H1 (cell line): ENCODE data around the gene FREM1. TPM values are rescaled to one million over a fixed set of nuclear protein-coding genes. Genes with fewer than 3 reads are reported as not detected.

ENCODE experiments used
- CTCF ChIA-PET: fragments of 300-600 bp; sonication (Branson Sonifier 250); formaldehyde crosslinking; loops from one replicate; lab custom pipeline; 2021; ENCODE audit not compliant: partially characterized antibody; lab: Charles Lee
- POLR2A ChIA-PET: fragments of 300-600 bp; sonication (Branson Sonifier 250); formaldehyde crosslinking; loops from one replicate; lab custom pipeline; 2021; ENCODE audit warnings: inconsistent platforms; ENCODE audit not compliant: partially characterized antibody; lab: Charles Lee
- DNase-seq, 2 experiments: peaks; one replicate each; pipeline versions ENCODE4 v3.0.0 to v3.0.0-alpha.2; 2010 to 2022; ENCODE audit warnings: low spot score in 2 of 2, low read depth in 1 of 2, mixed read lengths in 1 of 2
- FAIRE-seq: peaks from 2 replicates; lab custom pipeline; 2011; peaks lifted over from hg19 to GRCh38; lab: Jason Lieb, UNC
- H2AFZ ChIP-seq: 2 replicates; pipeline ENCODE4 v1.8.1; 2012; ENCODE audit warnings: low read length, inconsistent platforms
- H2AK5ac ChIP-seq: 2 replicates; pipeline ENCODE4 v1.6.1; 2013; ENCODE audit warnings: low read depth, low read length
- H2BK120ac ChIP-seq: replicated peaks from 2 replicates; pipeline ENCODE3; 2013; ENCODE audit warnings: low read depth, low read length, inconsistent platforms
- H2BK12ac ChIP-seq: 2 replicates; pipeline ENCODE4 v1.6.1; 2013; ENCODE audit warnings: low read depth, low read length
- H2BK15ac ChIP-seq: 2 replicates; pipeline ENCODE4 v1.6.1; 2013; ENCODE audit warnings: low read length
- H2BK20ac ChIP-seq: 2 replicates; pipeline ENCODE4 v1.6.1; 2013; ENCODE audit warnings: low read length
- H2BK5ac ChIP-seq: 2 replicates; pipeline ENCODE4 v1.6.1; 2013; ENCODE audit warnings: low read depth, low read length
- H3K14ac ChIP-seq: 2 replicates; pipeline ENCODE4 v1.6.1; 2013; ENCODE audit warnings: inconsistent platforms; ENCODE audit not compliant: insufficient read length
- H3K18ac ChIP-seq: 2 replicates; pipeline ENCODE4 v1.6.1; 2013; ENCODE audit warnings: low read length; ENCODE audit errors: extremely low read depth
- H3K23ac ChIP-seq: 2 replicates; pipeline ENCODE4 v1.6.1; 2013; ENCODE audit warnings: inconsistent platforms; ENCODE audit not compliant: insufficient read length
- H3K23me2 ChIP-seq: 2 replicates; pipeline ENCODE4 v1.6.1; 2013; ENCODE audit warnings: low read depth, low read length
- H3K27ac ChIP-seq: 2 replicates; pipeline ENCODE4 v1.6.1; 2011; ENCODE audit warnings: low read depth, low read length, inconsistent platforms
- H3K27me3 ChIP-seq, 4 experiments: replicated peaks in 1 of 4; 1 replicate in 1 of 4; 2 replicates in 3 of 4; pipeline versions ENCODE4 v1.6.1 to v1.8.1; 2011 to 2013; ENCODE audit warnings: low read length in 3 of 4, mild to moderate bottlenecking in 3 of 4, inconsistent platforms in 2 of 4, mixed read lengths in 2 of 4, moderate library complexity in 1 of 4; ENCODE audit not compliant: control insufficient read depth in 3 of 4, insufficient read depth in 3 of 4; ENCODE audit errors: extremely low read depth in 1 of 4
- H3K36me3 ChIP-seq, 4 experiments: 2 replicates each; pipeline versions ENCODE4 v1.6.1 to v1.8.1; 2011 to 2013; ENCODE audit warnings: mild to moderate bottlenecking in 4 of 4, low read length in 3 of 4, moderate library complexity in 2 of 4, control low read depth in 1 of 4, inconsistent platforms in 1 of 4; ENCODE audit not compliant: insufficient read depth in 4 of 4, control insufficient read depth in 2 of 4
- H3K4ac ChIP-seq: replicated peaks from 2 replicates; pipeline ENCODE3; 2013; ENCODE audit warnings: low read length, low read depth, mixed read lengths, inconsistent platforms; ENCODE audit not compliant: insufficient read length
- H3K4me1 ChIP-seq, 4 experiments: replicated peaks in 1 of 4; 1 replicate in 1 of 4; 2 replicates in 3 of 4; pipeline versions ENCODE4 v1.6.1 to v1.8.1; 2011 to 2013; ENCODE audit warnings: low read length in 3 of 4, inconsistent platforms in 2 of 4, mixed read lengths in 1 of 4; ENCODE audit not compliant: insufficient read depth in 4 of 4, control insufficient read depth in 3 of 4
- H3K4me2 ChIP-seq, 2 experiments: 2 replicates each; pipeline versions ENCODE4 v1.6.1 to v1.8.1; 2011 to 2013; ENCODE audit warnings: low read depth in 2 of 2, low read length in 2 of 2, control low read depth in 1 of 2, inconsistent platforms in 1 of 2, mild to moderate bottlenecking in 1 of 2; ENCODE audit not compliant: insufficient read depth in 1 of 2
- H3K4me3 ChIP-seq, 4 experiments: fragments of 200-600, 300-600 bp in 1 of 4; sonication (generic), shearing (Covaris generic), sonication (Bioruptor Twin) in 1 of 4; 2 replicates each; pipeline versions ENCODE4 v1.5.1 to v1.8.1; 2011 to 2016; ENCODE audit warnings: low read length in 4 of 4, low read depth in 3 of 4, control low read depth in 2 of 4, inconsistent platforms in 2 of 4, mild to moderate bottlenecking in 2 of 4, mixed read lengths in 1 of 4, moderate library complexity in 1 of 4; ENCODE audit not compliant: insufficient read depth in 2 of 4; ENCODE audit errors: extremely low read depth in 1 of 4
- H3K56ac ChIP-seq: replicated peaks from 2 replicates; pipeline ENCODE3; 2013; ENCODE audit warnings: low read depth, mild to moderate bottlenecking, mixed read lengths, low read length, inconsistent platforms; ENCODE audit not compliant: insufficient read length
- H3K79me1 ChIP-seq: 2 replicates; pipeline ENCODE4 v1.6.1; 2013; ENCODE audit warnings: low read depth, low read length, control low read depth
- H3K79me2 ChIP-seq, 2 experiments: 2 replicates each; pipeline versions ENCODE4 v1.6.1 to v1.8.1; 2012 to 2013; ENCODE audit warnings: low read length in 2 of 2, mild to moderate bottlenecking in 2 of 2, inconsistent platforms in 1 of 2; ENCODE audit not compliant: insufficient read depth in 2 of 2, control insufficient read depth in 1 of 2
- H3K9ac ChIP-seq, 4 experiments: replicated peaks in 1 of 4; 1 replicate in 1 of 4; 2 replicates in 3 of 4; pipeline versions ENCODE4 v1.6.1 to v1.8.1; 2011 to 2013; ENCODE audit warnings: low read depth in 3 of 4, low read length in 3 of 4, control low read depth in 2 of 4, mild to moderate bottlenecking in 2 of 4, moderate library complexity in 2 of 4, inconsistent platforms in 1 of 4; ENCODE audit errors: extremely low read depth in 1 of 4
- H3K9me3 ChIP-seq, 2 experiments: 2 replicates each; pipeline versions ENCODE4 v1.6.1 to v1.8.1; 2012 to 2013; ENCODE audit warnings: mild to moderate bottlenecking in 2 of 2, moderate library complexity in 2 of 2, control low read depth in 1 of 2, inconsistent platforms in 1 of 2, low read depth in 1 of 2, low read length in 1 of 2, mixed read lengths in 1 of 2; ENCODE audit not compliant: insufficient read depth in 2 of 2
- H4K20me1 ChIP-seq, 2 experiments: replicated peaks in 1 of 2; 2 replicates each; pipeline versions ENCODE3 to v1.8.1; 2011 to 2013; ENCODE audit warnings: inconsistent platforms in 2 of 2, low read length in 2 of 2, mild to moderate bottlenecking in 1 of 2; ENCODE audit not compliant: insufficient read depth in 2 of 2, control insufficient read depth in 1 of 2
- H4K5ac ChIP-seq: 2 replicates; pipeline ENCODE4 v1.6.1; 2013; ENCODE audit warnings: low read length, low read depth, mixed read lengths, inconsistent platforms; ENCODE audit not compliant: insufficient read length
- H4K8ac ChIP-seq: 2 replicates; pipeline ENCODE4 v1.8.0; 2013; ENCODE audit warnings: mild to moderate bottlenecking, moderate library complexity, low read length, inconsistent platforms; ENCODE audit not compliant: insufficient read depth; ENCODE audit errors: extremely low read depth
- H4K91ac ChIP-seq: replicated peaks from 2 replicates; pipeline ENCODE3; 2013; ENCODE audit warnings: low read length, mixed read lengths, inconsistent platforms; ENCODE audit not compliant: insufficient read length
- CHD1 ChIP-seq: IDR thresholded peaks from 2 replicates; pipeline ENCODE4 v1.6.1; 2012; ENCODE audit warnings: low read depth, low read length, improper control_type of control experiment
- EGR1 ChIP-seq: IDR thresholded peaks from 2 replicates; pipeline ENCODE4 v1.6.1; 2011; ENCODE audit warnings: low read depth, low read length, borderline replicate concordance
- FOSL1 ChIP-seq: IDR thresholded peaks from 2 replicates; pipeline ENCODE4 v1.6.1; 2011; ENCODE audit warnings: mild to moderate bottlenecking, low read depth, low read length, moderate library complexity; ENCODE audit not compliant: insufficient read depth
- JUND ChIP-seq: IDR thresholded peaks from 2 replicates; pipeline ENCODE4 v1.6.1; 2011; ENCODE audit warnings: mild to moderate bottlenecking, improper control_type of control experiment, low read length
- POLR2AphosphoS5 ChIP-seq: IDR thresholded peaks from 2 replicates; pipeline ENCODE4 v1.6.1; 2011; ENCODE audit warnings: low read depth, low read length
- RFX5 ChIP-seq: IDR thresholded peaks from 2 replicates; pipeline ENCODE4 v1.6.1; 2011; ENCODE audit warnings: low read depth, low read length, improper control_type of control experiment, borderline replicate concordance
- RXRA ChIP-seq: IDR thresholded peaks from 2 replicates; pipeline ENCODE4 v1.6.1; 2011; ENCODE audit warnings: low read depth, mild to moderate bottlenecking, low read length, moderate library complexity; ENCODE audit not compliant: insufficient read depth
- TAF1 ChIP-seq: IDR thresholded peaks from 2 replicates; pipeline ENCODE4 v1.6.1; 2011; ENCODE audit warnings: mild to moderate bottlenecking, low read depth, low read length
- TEAD4 ChIP-seq: IDR thresholded peaks from 2 replicates; pipeline ENCODE4 v1.6.1; 2012; ENCODE audit warnings: low read depth, low read length, inconsistent platforms, mixed read lengths
- WGBS, 2 experiments: shearing (Covaris generic) in 1 of 2; methylation state at CpG; one replicate each; pipeline versions ENCODE4 v1.1.6 to v1.1.7; 2013 to 2015; ENCODE audit warnings: low lambda C conversion rate in 2 of 2, mixed read lengths in 2 of 2, inconsistent platforms in 1 of 2, low coverage in 1 of 2, missing lambda C conversion rate in 1 of 2; ENCODE audit not compliant: insufficient replicate concordance in 2 of 2, insufficient coverage in 1 of 2, insufficient read length in 1 of 2; ENCODE audit errors: extremely low coverage in 1 of 2, missing lambda C conversion rate in 1 of 2; 5-methylcytosine and 5-hydroxymethylcytosine counted together
- polyA plus RNA-seq, 7 experiments: library from polyadenylated mRNA; depleted of rRNA in 3 of 7; stranded (reverse) in 5 of 7; unstranded in 2 of 7; fragments of >200 nt in 5 of 7; fragments of 200-250 nt in 2 of 7; gene quantifications; 1 replicate in 5 of 7; 2 replicates in 1 of 7; 4 replicates in 1 of 7; pipeline versions ENCODE4 v1.2.1 to v1.2.3, GENCODE V29; 2011 to 2013; ENCODE audit warnings: missing spikeins in 2 of 7, mixed read lengths in 2 of 7
- total RNA-seq: library from RNA; stranded (reverse); fragmentation: NEBNext Ultra II Directional; extraction: Animal tissue kit (Norgen Biotek cat#: 25700); gene quantifications from 2 replicates; pipeline ENCODE4 v1.2.1, GENCODE V29; 2021
- TF ChIP-seq, protein P1 (sequence below), 3 experiments: IDR thresholded peaks; 1 replicate in 2 of 3; 2 replicates in 1 of 3; pipeline versions ENCODE4 v1.5.1 to v1.6.1; 2011; ENCODE audit warnings: low read length in 3 of 3, mild to moderate bottlenecking in 3 of 3, inconsistent platforms in 2 of 3, low read depth in 1 of 3, moderate library complexity in 1 of 3; ENCODE audit not compliant: insufficient read depth in 1 of 3; ENCODE audit errors: control extremely low read depth in 1 of 3

FREM1 gene
- total and polyA plus RNA-seq, 2 of the 8 experiments (the other 6 are each of a cell fraction or from before 2014, with no cell fraction given): 2.6 to 3.1 TPM

DNA sequence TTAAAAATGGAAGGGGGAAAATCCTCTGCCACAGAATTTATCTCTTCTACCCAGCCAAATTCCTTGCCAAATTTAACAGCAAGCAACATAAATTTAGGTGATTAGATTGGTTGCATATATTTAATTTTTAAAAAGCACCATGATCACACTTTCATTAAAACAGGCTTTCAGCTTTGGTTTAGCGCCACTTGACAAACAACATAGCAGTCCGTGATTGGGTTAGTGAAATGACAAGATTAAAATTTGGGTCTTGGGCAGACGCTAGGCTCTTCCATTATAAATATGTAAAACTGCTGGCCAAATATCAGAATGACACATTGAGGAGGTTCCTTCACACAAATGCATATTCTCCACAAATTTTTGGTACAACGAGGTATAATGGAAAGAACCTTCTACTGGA, 129.5 kb downstream of the FREM1 start:
- Histone ChIP-seq H2AK5ac (no peak overlapping the region), H3K36me3 (no peaks in the 10 kb centered on the region), H3K23me2 (no peaks in the 10 kb centered on the region), H3K79me1 (no peaks in the 10 kb centered on the region), H3K27me3 (no peaks in the 10 kb centered on the region), H3K56ac (no peak overlapping the region), H3K4me2 (no peak overlapping the region), H2AFZ (no peak overlapping the region), H3K4me3 (no peak overlapping the region), H3K23ac (no peak overlapping the region), H3K79me2 (no peaks in the 10 kb centered on the region), H4K91ac (no peak overlapping the region), H3K4ac (no peak overlapping the region), H2BK20ac (no peak overlapping the region), H3K4me1 (peaks cover 0 to 4% (median 0%) of the 10 kb centered on the region in 4 experiments; a peak in 2 of 7 replicates), H2BK15ac (no peak overlapping the region), H4K5ac (no peak overlapping the region), H4K20me1 (no peaks in the 10 kb centered on the region), H2BK5ac (no peak overlapping the region), H3K9ac (no peak overlapping the region), H4K8ac (no peak overlapping the region), H2BK120ac (no peak overlapping the region), H3K14ac (no peak overlapping the region), H3K27ac (no peak overlapping the region), H3K18ac (no peak overlapping the region), H2BK12ac (no peak overlapping the region), H3K9me3 (no peaks in the 10 kb centered on the region)
- 87% methylated on average over 4 of the region's 4 CpGs; no CpG with 5 or more reads in 1 of the 2 experiments for WGBS, 2 experiments
- ChIA-PET CTCF (interaction anchor here (0.7 to 2.5 kb wide), 4 partner anchors 12 to 310 kb away, joined by 4 to 7 read pairs (median 4); no protein-coding TSS in a partner anchor), POLR2A (interaction anchor here (1.1 kb wide), 1 partner anchor 88 kb away, joined by 3 read pairs; the partner anchor contains the start of gene ZDHHC21)
- FAIRE-seq (no peak), DNase-seq (no peak)
- TF ChIP-seq EGR1 (no peak), RFX5 (no peak), CHD1 (no peak), TEAD4 (no peak), FOSL1 (no peak), TAF1 (no peak), JUND (no peak), RXRA (no peak), POLR2AphosphoS5 (no peak)
- TF ChIP-seq, protein P1, sequence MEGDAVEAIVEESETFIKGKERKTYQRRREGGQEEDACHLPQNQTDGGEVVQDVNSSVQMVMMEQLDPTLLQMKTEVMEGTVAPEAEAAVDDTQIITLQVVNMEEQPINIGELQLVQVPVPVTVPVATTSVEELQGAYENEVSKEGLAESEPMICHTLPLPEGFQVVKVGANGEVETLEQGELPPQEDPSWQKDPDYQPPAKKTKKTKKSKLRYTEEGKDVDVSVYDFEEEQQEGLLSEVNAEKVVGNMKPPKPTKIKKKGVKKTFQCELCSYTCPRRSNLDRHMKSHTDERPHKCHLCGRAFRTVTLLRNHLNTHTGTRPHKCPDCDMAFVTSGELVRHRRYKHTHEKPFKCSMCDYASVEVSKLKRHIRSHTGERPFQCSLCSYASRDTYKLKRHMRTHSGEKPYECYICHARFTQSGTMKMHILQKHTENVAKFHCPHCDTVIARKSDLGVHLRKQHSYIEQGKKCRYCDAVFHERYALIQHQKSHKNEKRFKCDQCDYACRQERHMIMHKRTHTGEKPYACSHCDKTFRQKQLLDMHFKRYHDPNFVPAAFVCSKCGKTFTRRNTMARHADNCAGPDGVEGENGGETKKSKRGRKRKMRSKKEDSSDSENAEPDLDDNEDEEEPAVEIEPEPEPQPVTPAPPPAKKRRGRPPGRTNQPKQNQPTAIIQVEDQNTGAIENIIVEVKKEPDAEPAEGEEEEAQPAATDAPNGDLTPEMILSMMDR (IDR thresholded peaks at IDR 0.05; ENCODE audit: control extremely low read depth in 1 of 3, insufficient read depth in 1 of 3, low read depth in 1 of 3, low read length in 3 of 3): no peak
